Osteoblast (primary cell): ENCODE results near the gene NCK2. TPM values are rescaled to one million over a fixed set of nuclear protein-coding genes. Genes with fewer than 3 reads are reported as not detected.

Experiments used
- DNase-seq: peaks from one replicate; pipeline ENCODE4 v3.0.0; 2011; ENCODE audit warnings: low spot score, mixed read lengths; ENCODE audit not compliant: insufficient read length; ENCODE audit errors: missing footprints
- H2AFZ ChIP-seq: 2 replicates; pipeline ENCODE4 v1.6.0; 2011; ENCODE audit warnings: mild to moderate bottlenecking, low read length
- H3K27ac ChIP-seq: 2 replicates; pipeline ENCODE4 v1.5.1; 2011; ENCODE audit warnings: mild to moderate bottlenecking, low read depth, low read length, moderate library complexity
- H3K27me3 ChIP-seq: 2 replicates; pipeline ENCODE4 v1.6.0; 2012; ENCODE audit warnings: mild to moderate bottlenecking, control low read depth, inconsistent platforms, low read length, moderate library complexity; ENCODE audit not compliant: insufficient read depth
- H3K36me3 ChIP-seq: 2 replicates; pipeline ENCODE4 v1.5.1; 2011; ENCODE audit warnings: mild to moderate bottlenecking, low read length, control low read depth, moderate library complexity; ENCODE audit not compliant: insufficient read depth
- H3K4me1 ChIP-seq: 2 replicates; pipeline ENCODE4 v1.5.1; 2011; ENCODE audit warnings: mild to moderate bottlenecking, low read length, control low read depth, moderate library complexity; ENCODE audit not compliant: insufficient read depth
- H3K4me2 ChIP-seq: 2 replicates; pipeline ENCODE4 v1.6.0; 2011; ENCODE audit warnings: mild to moderate bottlenecking, low read length; ENCODE audit not compliant: insufficient read depth
- H3K4me3 ChIP-seq: fragments of 200-600 bp; sonication (generic); 3 replicates; pipeline ENCODE4 v1.5.1; 2012; ENCODE audit warnings: mild to moderate bottlenecking, low read length, inconsistent platforms; ENCODE audit not compliant: insufficient read depth
- H3K79me2 ChIP-seq: 2 replicates; pipeline ENCODE4 v1.6.0; 2012; ENCODE audit warnings: mild to moderate bottlenecking, low read length, control low read depth, inconsistent platforms; ENCODE audit not compliant: insufficient read depth
- H3K9me3 ChIP-seq: 2 replicates; pipeline ENCODE4 v1.5.1; 2011; ENCODE audit warnings: low read depth, low read length, control low read depth
- H4K20me1 ChIP-seq: 2 replicates; pipeline ENCODE4 v1.6.0; 2012; ENCODE audit warnings: mild to moderate bottlenecking, low read length, control low read depth; ENCODE audit not compliant: insufficient read depth
- CTCF ChIP-seq: IDR thresholded peaks from 2 replicates; pipeline ENCODE4 v1.5.1; 2011; ENCODE audit warnings: mild to moderate bottlenecking, low read depth, low read length, moderate library complexity; ENCODE audit errors: extremely low read depth
- total RNA-seq: library from RNA; depleted of rRNA; stranded (reverse); fragments of >200 nt; gene quantifications from 2 replicates; pipeline ENCODE4 v1.2.3, GENCODE V29; 2012

NCK2 gene
- total RNA-seq, 1 donor, result 28.6 TPM

DNA sequence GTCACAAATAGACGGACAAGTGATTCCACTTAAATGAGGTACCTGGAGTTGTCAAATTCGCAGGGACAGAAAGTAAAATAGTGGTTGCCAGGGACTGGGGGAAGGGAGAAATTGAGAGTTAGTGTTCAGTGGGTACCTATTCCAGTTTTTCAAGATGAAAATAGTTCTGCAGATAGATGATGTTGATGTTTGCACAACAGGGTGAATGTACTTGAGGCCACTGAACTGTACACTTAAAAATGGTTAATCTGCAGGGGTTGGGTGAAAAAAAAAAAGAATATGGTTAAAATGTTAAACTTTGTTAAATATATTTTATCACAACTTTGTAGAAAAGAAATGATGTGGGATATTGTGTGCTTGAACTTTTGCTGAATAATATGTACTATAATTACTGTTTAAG, 102.3 kb downstream of the NCK2 start:
- TF ChIP-seq CTCF, result no peak
- Histone ChIP-seq H3K4me3 (no peak overlapping the region), H4K20me1 (peaks cover 3% of the 10 kb centered on the region), H3K27ac (no peak overlapping the region), H2AFZ (no peak overlapping the region), H3K27me3 (no peaks in the 10 kb centered on the region), H3K79me2 (peaks cover 9% of the 10 kb centered on the region), H3K36me3 (no peaks in the 10 kb centered on the region), H3K4me2 (no peak overlapping the region), H3K4me1 (no peaks in the 10 kb centered on the region), H3K9me3 (no peaks in the 10 kb centered on the region)
- no peak for DNase-seq

DNA sequence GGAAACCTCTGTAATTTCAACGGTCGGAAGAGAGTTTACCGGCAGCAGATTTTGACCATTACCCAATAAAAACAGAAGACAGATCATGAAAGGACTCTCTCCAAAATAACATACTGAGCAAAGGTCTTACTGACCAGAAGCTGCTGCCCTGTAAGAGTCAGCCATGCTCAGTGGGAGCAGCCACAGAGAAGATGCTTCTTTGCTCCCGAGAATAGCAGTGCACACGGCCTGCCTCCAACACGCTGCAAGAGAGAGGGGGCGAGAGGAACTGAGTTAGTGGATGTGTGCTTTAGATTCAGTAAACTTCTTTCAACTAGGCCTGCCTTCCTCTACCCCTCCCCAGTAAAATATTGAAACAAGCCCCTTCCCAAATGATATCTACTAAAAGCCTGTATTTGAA, 103.7 kb downstream of the NCK2 start:
- H3K36me3 ChIP-seq, result no peaks in the 10 kb centered on the region
- no peak for DNase-seq

DNA sequence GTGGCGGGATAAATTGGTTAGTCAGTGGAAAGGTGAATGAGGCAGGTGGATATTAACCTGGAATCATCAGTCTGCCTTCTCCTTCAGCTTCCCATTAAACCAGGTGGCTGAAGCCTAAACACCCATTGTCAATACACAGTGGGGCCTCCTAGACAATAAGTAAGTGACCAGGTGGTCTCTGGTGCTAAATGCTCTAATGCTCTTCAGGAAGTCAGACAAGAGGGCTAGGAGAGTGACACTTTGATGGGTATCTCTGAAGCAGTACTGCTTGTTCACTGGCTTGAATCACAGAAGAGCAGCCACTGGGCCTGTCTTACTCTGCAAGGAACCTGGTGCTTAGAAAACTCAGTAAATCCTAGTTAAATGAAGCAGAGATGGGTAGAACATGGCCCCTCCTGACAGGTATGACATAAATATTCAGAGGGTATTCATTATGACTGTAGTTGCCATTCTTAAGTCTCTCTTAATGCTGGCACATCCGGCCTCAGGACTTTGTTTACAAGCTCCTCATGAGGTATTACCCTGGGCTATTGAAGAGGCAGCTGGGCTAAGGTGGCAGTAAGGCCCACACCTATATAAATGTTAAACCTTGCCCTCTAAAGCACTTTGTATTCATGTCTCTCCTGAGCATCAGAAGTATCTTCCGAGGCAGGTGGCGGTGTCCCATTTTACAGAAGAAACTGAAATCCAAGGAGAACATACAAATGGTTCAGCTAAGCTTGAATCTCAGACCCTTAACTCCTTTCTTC, 104.9 kb downstream of the NCK2 start:
- peaks cover 16% of the 10 kb centered on the region for H3K79me2 ChIP-seq
- no peak for DNase-seq

More for the DNA sequence above, 103.7 kb downstream of the NCK2 start:
- Histone ChIP-seq H3K4me3 (no peak overlapping the region), H4K20me1 (peaks cover 3% of the 10 kb centered on the region), H3K9me3 (no peaks in the 10 kb centered on the region), H3K79me2 (peaks cover 11% of the 10 kb centered on the region), H3K27me3 (no peaks in the 10 kb centered on the region), H3K4me2 (no peak overlapping the region), H2AFZ (no peak overlapping the region), H3K4me1 (no peaks in the 10 kb centered on the region), H3K27ac (no peak overlapping the region)
- no peak for TF ChIP-seq CTCF

More for the DNA sequence above, 104.9 kb downstream of the NCK2 start:
- no peak overlapping the region for H3K4me3 ChIP-seq
- TF ChIP-seq CTCF, result no peak
- H2AFZ ChIP-seq, result no peak overlapping the region
- H3K4me2 ChIP-seq, result no peak overlapping the region
- no peaks in the 10 kb centered on the region for H3K36me3 ChIP-seq
- peaks cover 6% of the 10 kb centered on the region for H4K20me1 ChIP-seq
- no peak overlapping the region for H3K27ac ChIP-seq
- no peaks in the 10 kb centered on the region for H3K4me1 ChIP-seq
- H3K27me3 ChIP-seq, result no peaks in the 10 kb centered on the region
- no peaks in the 10 kb centered on the region for H3K9me3 ChIP-seq
